ENCODE measurements around the gene POLR2E.

POLR2E gene

DNA sequence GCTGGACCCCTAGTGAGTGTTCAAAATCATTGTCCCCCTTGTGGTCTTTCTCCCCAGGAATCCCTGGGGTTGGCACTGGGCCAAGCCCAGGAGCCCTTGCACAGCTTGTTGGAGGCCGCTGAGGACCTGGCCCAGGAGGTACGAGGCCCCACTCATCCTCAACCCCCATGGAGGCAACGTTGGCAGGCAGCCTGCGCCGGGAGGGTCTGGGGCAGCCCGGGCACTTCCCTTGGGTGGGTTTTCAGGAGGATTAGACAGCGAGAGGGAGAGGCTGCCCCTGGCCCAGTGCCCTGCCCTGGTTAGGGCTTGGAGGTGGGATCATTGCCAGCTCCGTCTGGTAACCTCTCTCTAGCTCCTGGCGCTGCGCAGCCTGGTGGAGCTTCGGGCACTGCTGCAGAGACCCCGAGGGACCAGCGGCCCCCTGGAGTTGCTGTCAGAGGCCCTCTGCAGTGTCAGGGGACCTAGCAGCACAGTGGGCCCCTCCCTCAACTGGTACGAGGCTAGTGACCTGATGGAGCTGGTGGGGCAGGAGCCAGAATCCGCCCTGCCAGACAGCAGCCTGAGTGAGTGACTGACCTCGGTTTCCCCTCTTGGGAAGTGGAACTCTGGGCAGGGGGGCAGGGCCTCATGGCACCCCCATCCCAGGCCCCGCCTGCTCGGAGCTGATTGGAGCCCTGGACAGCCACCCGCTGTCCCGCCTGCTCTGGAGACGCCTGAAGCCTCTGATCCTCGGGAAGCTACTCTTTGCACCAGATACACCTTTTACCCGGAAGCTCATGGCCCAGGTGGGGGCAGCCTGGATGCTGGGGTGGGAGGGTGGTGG, 52.3 kb downstream of the POLR2E start:
- DNase-seq, result peak; percentile 54

GRCh38 chr19:1041835-1042685, 53.1 kb downstream of the POLR2E start:
- peak; percentile 59 for DNase-seq

- DNase-seq, result peak; percentile 48
Observed at GRCh38 chr19:1041272-1041834, 53.8 kb downstream of the POLR2E start.

- peak; percentile 98 for DNase-seq
Observed at GRCh38 chr19:1040476-1041271, 54.5 kb downstream of the POLR2E start.

GRCh38 chr19:1039646-1040475, 55.3 kb downstream of the POLR2E start, which contains the start of gene ABCA7:
ABCA7 (plus strand) TSS chr19:1040107; CDS start chr19:1041362, 1,255 bp downstream.
- peak; percentile 98 for DNase-seq

DNA sequence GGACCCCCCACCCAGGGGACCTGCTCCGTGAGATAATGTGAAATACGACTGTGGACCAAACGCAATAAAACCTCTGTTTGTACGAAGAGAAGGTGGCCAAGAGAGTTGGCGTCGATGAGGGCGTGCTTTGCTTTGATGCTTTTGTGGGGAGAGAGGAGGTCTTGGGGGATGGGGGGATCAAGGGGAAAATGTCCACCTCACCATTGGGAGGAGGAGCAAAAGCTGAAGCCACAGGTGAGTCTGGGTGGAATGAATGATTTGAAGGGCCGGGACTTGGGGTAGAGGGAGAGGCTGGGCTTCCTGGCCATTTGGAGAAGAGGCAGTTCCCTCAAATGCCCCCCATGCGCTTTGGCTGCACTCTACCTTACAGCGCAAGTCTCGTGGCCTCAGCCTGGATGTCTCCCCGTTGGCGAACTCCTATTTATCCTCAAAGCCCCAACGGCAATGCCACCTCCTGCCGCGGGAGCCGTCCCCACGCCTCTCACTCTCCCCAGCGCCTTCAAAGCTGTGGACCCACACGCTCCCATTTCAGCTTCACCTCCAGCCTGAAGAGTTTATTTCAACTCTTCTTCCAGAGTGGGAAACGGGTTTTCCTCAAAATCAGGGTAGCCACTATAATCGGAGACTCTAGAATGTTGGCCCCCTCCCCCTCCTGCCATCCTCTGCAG, 56.1 kb downstream of the POLR2E start:
- no peak for DNase-seq

DNA sequence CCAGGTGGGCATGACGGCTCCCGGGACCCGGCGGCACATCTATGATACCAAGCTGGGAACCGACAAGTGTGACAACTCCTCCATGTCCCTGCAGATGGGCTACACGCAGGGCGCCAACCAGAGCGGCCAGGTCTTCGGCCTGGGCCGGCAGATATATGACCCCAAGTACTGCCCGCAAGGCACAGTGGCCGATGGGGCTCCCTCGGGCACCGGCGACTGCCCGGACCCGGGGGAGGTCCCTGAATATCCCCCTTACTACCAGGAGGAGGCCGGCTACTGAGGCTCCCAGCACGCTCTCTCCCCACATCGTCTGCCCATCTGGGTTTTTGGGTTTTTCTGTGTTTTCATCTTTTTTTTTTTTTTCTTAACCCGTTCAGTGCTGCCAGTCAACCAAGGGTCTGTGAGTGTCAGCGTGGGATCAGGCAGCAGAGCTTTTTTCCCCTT, 57.5 kb downstream of the POLR2E start:
- no peak for DNase-seq
